WI38 (cell line): ENCODE results near the gene SNAP91.
A peak's percentile ranks its signal among the peaks of the same experiment; 100 is the strongest.

Experiments used
- H3K4me3 ChIP-seq: 2 replicates; pipeline ENCODE4 v1.5.1; 2011; ENCODE audit warnings: low read depth, mild to moderate bottlenecking, control low read depth, low read length
- TF ChIP-seq, protein P1 (sequence below): IDR thresholded peaks from 2 replicates; pipeline ENCODE4 v1.5.1; 2012; ENCODE audit warnings: low read depth, mild to moderate bottlenecking, control low read depth, low read length

The SNAP91 gene

DNA sequence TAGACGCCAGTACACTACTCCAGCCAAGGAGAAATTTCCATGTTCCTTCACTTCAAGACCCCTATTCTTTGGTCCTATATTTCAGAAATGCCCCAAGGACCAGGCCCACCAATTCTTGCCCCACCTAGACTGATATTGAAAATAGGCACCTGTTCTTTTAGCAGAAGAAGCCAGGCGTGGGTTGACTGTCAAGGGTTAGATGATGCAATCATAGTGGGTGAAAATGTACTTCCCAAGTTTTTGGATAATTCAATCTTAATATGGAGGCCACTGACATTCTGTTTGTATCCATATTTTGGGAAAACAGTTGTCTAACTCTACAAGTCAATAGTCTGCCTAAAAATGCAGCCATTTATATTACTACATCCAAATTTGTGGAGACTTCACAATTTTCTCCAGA, 21.0 kb upstream of the SNAP91 start:
- H3K4me3 ChIP-seq = no peak overlapping the region
- TF ChIP-seq, protein P1, sequence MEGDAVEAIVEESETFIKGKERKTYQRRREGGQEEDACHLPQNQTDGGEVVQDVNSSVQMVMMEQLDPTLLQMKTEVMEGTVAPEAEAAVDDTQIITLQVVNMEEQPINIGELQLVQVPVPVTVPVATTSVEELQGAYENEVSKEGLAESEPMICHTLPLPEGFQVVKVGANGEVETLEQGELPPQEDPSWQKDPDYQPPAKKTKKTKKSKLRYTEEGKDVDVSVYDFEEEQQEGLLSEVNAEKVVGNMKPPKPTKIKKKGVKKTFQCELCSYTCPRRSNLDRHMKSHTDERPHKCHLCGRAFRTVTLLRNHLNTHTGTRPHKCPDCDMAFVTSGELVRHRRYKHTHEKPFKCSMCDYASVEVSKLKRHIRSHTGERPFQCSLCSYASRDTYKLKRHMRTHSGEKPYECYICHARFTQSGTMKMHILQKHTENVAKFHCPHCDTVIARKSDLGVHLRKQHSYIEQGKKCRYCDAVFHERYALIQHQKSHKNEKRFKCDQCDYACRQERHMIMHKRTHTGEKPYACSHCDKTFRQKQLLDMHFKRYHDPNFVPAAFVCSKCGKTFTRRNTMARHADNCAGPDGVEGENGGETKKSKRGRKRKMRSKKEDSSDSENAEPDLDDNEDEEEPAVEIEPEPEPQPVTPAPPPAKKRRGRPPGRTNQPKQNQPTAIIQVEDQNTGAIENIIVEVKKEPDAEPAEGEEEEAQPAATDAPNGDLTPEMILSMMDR = no peak

DNA sequence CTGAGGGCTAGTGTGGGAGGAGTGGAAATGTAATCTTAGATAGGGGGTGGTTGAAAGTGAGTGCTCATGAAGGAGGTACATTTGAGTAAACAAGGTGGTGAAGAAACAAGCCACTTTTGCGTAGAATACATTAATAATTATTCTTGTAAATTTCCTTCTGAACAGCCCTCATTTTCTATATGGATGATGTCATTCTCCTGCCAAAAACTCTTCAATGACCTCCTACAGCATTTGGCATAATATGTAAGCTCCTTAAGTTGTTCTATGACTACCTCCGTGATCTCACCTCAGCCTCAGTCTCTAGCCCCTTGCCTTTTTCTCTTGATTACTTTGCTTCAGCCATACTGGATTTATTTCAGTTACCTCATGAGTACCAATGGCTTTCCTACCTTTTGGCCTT, 14.0 kb upstream of the SNAP91 start:
- TF ChIP-seq, protein P1 = no peak
- H3K4me3 ChIP-seq = no peak overlapping the region

DNA sequence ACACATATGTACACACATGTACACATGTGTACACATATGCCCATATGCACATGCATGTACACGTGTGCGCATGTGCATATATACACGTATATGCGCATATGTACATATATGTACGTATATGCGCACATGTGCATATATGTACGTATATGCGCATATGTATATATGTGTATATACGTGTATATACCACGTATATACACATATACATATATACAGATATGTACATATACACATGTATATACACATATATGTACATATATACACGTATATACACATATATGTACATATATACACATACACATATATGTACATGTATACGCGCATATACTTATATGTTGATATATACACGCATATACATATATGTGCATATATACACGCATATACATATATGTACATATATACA, 8.9 kb upstream of the SNAP91 start:
- H3K4me3 ChIP-seq = no peak overlapping the region
- TF ChIP-seq, protein P1 = no peak

DNA sequence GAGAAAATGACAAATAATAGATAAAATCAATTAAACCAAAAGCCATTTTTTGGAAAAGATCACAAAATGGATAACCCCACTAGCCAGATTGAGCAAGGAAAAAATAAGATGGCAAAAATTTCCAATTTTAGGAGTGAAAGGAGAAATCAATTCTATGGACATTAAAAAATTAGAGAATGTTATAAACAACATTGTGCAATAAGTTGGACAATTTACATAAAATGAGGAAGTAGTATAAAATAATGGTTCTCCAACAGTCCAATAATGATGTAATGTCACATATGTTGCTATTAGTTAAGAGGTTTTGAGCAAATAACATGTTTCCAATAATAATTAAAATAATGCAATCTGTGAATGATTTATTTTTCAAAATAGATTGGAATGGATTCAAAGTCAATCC, 3.1 kb upstream of the SNAP91 start:
- H3K4me3 ChIP-seq = no peak overlapping the region
- TF ChIP-seq, protein P1 = no peak

DNA sequence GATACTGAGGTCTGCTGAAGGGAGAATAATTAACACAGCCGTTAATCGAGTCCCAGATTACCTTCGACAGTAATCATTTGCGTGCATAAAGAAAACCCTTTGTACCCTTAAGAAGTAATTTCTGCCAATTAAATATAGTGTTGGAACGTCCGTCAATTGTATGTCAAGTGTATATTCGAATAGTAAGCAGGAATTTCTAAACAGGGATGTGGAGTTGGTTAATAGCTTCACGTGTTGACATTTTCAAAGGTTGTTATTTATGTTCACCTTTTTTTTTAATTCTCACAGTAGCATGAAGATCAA, 798 bp upstream of the SNAP91 start:
- TF ChIP-seq, protein P1 = no peak
- no peak overlapping the region for H3K4me3 ChIP-seq

DNA sequence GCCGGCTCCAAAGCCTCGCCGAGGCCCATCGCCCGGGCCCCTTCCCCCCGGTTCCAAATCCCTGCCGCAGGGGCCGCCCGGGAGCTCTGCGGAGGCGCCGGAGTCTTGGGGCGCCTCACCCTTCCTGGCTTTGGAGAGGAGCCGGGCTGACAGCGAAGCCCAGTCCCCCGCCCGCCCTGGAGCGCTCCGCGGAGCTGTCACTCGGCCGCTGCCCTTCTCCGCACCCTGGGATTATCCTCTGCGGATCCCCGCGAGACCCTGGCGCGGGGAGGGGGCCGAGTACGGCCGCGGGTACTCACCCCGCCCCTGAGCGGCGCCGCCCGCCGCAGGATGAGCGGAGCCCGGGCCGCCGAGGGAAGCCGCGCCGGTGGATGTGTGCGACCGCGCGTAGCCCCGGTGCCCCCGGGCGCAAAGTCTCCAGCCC, 343 bp downstream of the SNAP91 start:
- TF ChIP-seq, protein P1 = no peak
- peak overlapping the region; percentile 24 for H3K4me3 ChIP-seq

DNA sequence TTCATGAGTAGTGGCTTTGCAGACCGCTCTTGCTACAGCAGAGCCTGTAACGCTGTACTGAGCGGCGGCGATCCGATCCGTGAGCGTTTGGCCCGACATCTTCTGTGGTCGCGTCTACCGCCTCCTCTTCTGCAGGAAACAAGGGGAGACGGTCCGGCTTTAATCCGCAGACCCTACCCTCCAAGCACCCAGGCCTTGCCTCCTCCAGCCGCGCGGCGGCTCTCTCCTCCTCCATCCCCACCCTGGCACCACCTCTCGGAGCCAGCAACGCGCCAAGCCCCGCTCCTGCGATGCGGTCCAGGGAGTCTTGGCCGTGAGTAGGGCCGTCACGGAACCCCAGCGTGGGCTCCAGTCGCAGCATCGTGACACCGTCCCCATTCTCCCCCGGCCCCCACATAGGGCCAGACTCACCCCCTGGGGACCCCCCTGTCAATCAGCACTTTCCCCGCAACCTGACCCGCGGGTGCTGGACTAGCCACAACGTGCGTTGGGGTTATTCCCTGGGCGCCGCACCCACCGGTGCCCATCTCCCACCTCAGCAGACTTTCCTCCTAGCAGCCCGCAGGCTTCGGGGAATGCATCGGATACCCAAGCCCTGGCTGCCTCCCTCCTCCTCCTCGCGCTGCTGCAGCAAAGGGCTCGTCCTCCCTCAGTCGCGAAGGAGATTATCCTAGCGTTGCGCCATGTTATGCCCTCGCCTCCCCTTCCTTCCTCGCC, 914 bp downstream of the SNAP91 start:
- peak overlapping the region; percentile 24; the same call in 1 of the 2 replicates for H3K4me3 ChIP-seq

More for the DNA sequence above, 914 bp downstream of the SNAP91 start:
- TF ChIP-seq, protein P1 = no peak
